ENCODE results near the gene KIF11.

KIF11 gene

DNA sequence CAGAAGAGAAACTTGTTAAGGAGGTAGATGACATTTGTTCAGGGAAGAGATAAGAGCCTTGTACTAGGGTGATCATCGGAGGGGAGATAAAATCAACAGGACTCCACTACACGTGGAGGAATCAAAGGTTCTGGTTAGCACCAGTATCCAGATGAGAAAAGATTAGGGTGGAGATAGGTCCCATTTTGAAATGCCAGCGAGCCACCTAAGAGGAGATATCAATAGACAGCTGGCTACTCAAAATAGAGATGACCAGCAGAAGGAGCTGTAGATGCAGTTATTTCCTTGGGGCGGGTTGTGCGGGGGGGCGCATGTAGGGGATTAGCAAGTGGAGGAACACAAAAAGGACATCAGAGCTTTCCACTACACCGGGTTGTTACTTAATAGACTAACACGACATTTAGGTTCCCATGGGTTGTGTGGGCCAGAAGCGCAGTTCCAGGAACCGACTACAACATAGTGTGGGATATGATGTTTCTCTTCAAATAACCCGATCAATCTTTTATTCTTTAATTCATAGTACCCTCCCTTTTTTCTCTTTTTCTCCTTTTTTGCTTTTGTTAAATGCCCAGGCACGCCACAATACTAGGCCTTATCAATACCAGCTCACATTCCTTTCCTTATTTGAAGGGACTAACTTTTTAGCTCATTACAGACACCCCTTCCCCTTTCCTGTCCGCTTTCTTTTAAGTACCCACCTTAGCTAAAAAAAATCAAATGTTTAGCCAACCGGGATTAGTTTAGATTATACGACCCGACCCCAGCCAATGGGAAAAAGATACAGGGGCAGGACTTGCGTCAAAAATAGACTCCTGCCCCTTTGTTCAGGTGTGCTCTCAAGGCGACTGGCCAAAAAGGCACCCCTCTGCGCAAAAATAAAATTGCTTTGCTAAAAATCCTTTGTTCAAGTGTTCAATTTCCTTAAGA, 2.0 kb upstream of the KIF11 start:
- Histone ChIP-seq H3K4me1 (ENCODE audit: control insufficient read depth in 5 of 5, insufficient read depth in 5 of 5, low read length in 5 of 5) (peaks cover 0 to 27% (median 18%) of the 10 kb centered on the region in 5 donors), H3K36me3 (ENCODE audit: control insufficient read depth in 5 of 5, insufficient read depth in 5 of 5, low read length in 5 of 5) (no peaks in the 10 kb centered on the region), H3K4me3 (ENCODE audit: low read depth in 1 of 5, low read length in 5 of 5) (peak overlapping the region; percentile 67 to 81 (median 76)), H3K27me3 (ENCODE audit: control insufficient read depth in 5 of 5, insufficient read depth in 4 of 5, low read length in 5 of 5) (no peaks in the 10 kb centered on the region), H3K9me3 (ENCODE audit: control insufficient read depth in 5 of 5, low read length in 5 of 5) (no peaks in the 10 kb centered on the region), H3K9ac (ENCODE audit: low read length in 5 of 5) (peak overlapping the region; percentile 2 to 79 (median 77)), H3K27ac (ENCODE audit: low read depth, low read length) (peak overlapping the region; percentile 91)

DNA sequence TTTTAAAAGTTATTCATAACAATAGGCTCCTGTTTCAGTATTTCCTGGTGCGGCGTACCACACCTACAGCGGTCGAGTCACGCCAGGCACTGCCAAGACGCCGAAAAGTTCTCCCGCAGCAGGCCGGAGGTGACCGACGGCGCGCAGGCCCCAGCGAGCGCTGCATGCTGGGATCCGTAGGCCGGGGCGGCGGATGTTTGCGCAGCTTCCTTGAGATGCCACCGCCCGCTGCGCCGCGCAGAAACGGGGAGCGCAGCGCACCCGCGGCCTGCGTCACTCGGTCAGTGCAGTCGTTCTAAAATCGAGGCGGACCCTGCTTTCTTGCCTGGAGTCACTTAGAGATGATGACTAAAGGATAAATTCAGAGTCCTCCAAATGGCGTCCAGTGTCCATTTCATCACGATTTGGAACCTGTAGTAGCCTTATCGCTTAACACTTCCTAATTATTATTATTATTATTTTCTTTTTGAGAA, 1.3 kb upstream of the KIF11 start:
- peaks cover 0 to 27% (median 18%) of the 10 kb centered on the region in 5 donors for H3K4me1 ChIP-seq (ENCODE audit: control insufficient read depth in 5 of 5, insufficient read depth in 5 of 5, low read length in 5 of 5)
- peak overlapping the region; percentile 91 for H3K27ac ChIP-seq (ENCODE audit: low read depth, low read length)
- peak overlapping the region; percentile 70 to 89 (median 78) for H3K4me3 ChIP-seq (ENCODE audit: low read depth in 1 of 5, low read length in 5 of 5)
- H3K36me3 ChIP-seq (ENCODE audit: control insufficient read depth in 5 of 5, insufficient read depth in 5 of 5, low read length in 5 of 5): no peaks in the 10 kb centered on the region
- no peaks in the 10 kb centered on the region for H3K27me3 ChIP-seq (ENCODE audit: control insufficient read depth in 5 of 5, insufficient read depth in 4 of 5, low read length in 5 of 5)
- no peaks in the 10 kb centered on the region for H3K9me3 ChIP-seq (ENCODE audit: control insufficient read depth in 5 of 5, low read length in 5 of 5)
- peak overlapping the region; percentile 2 to 79 (median 77) for H3K9ac ChIP-seq (ENCODE audit: low read length in 5 of 5)

DNA sequence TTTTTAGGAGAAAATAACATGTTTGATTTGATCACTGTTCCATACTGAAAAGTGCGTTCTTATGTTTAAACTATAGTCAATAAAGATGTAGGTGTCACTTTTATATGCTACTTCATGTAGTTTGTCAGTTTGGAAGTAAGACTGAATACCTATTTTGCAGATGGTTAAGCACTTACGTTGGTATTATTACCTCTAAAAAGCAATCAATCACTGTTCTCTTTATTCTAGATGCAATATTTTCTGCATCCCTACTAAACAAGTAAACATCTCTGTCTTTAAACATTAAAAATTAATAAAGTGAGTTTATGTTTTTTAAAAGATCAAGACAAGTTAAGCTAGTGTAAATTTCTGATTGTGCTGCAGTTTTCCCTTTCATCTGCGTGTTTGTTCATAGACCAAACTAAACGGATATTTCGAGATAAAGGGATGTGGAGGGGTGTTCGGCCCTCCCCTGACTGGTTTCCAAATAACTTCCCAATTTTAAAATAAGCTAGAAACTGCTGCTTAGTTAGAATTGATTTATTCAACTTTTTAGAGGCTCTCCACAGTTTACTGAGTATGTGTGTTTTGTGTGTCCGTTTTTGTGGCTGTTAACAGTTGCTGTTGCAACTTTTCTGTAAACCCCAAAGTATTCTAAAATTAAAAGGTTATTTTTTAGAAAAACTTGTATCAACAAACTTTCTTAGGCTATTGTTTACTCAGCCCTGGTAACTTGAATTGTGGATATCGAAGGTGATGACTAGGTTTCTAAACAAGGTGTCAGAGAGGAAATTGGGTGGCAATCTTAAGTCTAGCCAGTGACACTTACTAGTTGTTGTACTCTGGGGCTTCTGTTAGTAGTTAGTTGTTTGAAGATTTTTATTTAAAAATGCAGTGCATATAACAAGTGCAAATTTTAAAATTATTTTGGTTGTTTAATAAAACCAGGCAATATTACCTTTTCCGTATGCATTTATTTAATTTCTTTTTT, 974 bp downstream of the KIF11 start:
- Histone ChIP-seq H3K27me3 (ENCODE audit: control insufficient read depth in 5 of 5, insufficient read depth in 4 of 5, low read length in 5 of 5) (no peaks in the 10 kb centered on the region), H3K4me1 (ENCODE audit: control insufficient read depth in 5 of 5, insufficient read depth in 5 of 5, low read length in 5 of 5) (peaks cover 0 to 27% (median 18%) of the 10 kb centered on the region in 5 donors), H3K4me3 (ENCODE audit: low read depth in 1 of 5, low read length in 5 of 5) (peak overlapping the region; percentile 48 to 81 (median 76)), H3K36me3 (ENCODE audit: control insufficient read depth in 5 of 5, insufficient read depth in 5 of 5, low read length in 5 of 5) (no peaks in the 10 kb centered on the region), H3K9ac (ENCODE audit: low read length in 5 of 5) (peak overlapping the region in 2 of 5 donors; percentile 77 to 84), H3K9me3 (ENCODE audit: control insufficient read depth in 5 of 5, low read length in 5 of 5) (no peaks in the 10 kb centered on the region), H3K27ac (ENCODE audit: low read depth, low read length) (peak overlapping the region; percentile 91)

DNA sequence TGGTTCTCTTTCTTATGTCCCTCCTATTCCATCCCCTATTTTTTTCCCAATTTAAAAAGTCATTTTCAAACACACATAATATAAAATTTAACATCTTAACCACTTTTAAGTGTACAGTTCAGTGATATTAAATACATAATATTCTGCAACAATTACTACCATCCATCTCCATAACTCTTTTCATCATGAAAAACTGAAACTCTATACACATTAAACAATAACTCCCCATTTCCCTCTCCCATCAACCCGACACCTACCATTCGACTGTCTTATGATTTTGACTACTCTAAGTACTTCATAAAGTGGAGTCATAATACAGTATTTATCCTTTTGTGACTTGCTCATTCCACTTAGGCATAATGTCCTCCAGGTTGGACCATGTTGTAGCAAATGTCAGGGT, 2.6 kb downstream of the KIF11 start:
- no peaks in the 10 kb centered on the region for H3K27me3 ChIP-seq (ENCODE audit: control insufficient read depth in 5 of 5, insufficient read depth in 4 of 5, low read length in 5 of 5)
- H3K9ac ChIP-seq (ENCODE audit: low read length in 5 of 5): no peak overlapping the region
- H3K27ac ChIP-seq (ENCODE audit: low read depth, low read length): no peak overlapping the region
- H3K9me3 ChIP-seq (ENCODE audit: control insufficient read depth in 5 of 5, low read length in 5 of 5): no peaks in the 10 kb centered on the region
- no peaks in the 10 kb centered on the region for H3K36me3 ChIP-seq (ENCODE audit: control insufficient read depth in 5 of 5, insufficient read depth in 5 of 5, low read length in 5 of 5)
- H3K4me1 ChIP-seq (ENCODE audit: control insufficient read depth in 5 of 5, insufficient read depth in 5 of 5, low read length in 5 of 5): peaks cover 0 to 27% (median 18%) of the 10 kb centered on the region in 5 donors
- H3K4me3 ChIP-seq (ENCODE audit: low read depth in 1 of 5, low read length in 5 of 5): no peak overlapping the region

GRCh38 chr10:92598321-92598720, 5.4 kb downstream of the KIF11 start:
- no peaks in the 10 kb centered on the region for H3K36me3 ChIP-seq (ENCODE audit: control insufficient read depth in 5 of 5, insufficient read depth in 5 of 5, low read length in 5 of 5)
- H3K9ac ChIP-seq (ENCODE audit: low read length in 5 of 5): no peak overlapping the region
- peaks cover 0 to 5% (median 4%) of the 10 kb centered on the region in 5 donors for H3K4me1 ChIP-seq (ENCODE audit: control insufficient read depth in 5 of 5, insufficient read depth in 5 of 5, low read length in 5 of 5)
- no peaks in the 10 kb centered on the region for H3K27me3 ChIP-seq (ENCODE audit: control insufficient read depth in 5 of 5, insufficient read depth in 4 of 5, low read length in 5 of 5)
- no peak overlapping the region for H3K27ac ChIP-seq (ENCODE audit: low read depth, low read length)
- H3K9me3 ChIP-seq (ENCODE audit: control insufficient read depth in 5 of 5, low read length in 5 of 5): no peaks in the 10 kb centered on the region
- H3K4me3 ChIP-seq (ENCODE audit: low read depth in 1 of 5, low read length in 5 of 5): no peak overlapping the region

DNA sequence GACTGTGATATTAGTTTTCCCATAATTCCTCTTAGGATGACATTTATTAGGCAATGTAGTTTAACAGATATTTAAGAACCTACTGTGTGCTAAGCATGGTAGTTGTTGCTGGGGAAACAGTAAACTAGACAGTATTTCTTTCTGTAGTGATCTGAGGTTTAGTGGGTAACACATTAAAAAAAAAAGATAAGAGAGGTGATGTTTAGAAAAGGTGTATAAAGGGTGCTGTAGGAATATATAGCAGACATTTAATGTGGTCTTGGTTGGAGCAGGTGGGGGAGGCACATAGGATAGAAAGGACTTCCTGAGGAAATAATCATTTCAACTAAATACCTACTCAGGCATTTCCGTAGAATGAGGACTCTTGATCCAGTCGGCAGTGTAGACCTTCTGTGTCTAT, 11.9 kb downstream of the KIF11 start:
- Histone ChIP-seq H3K36me3 (ENCODE audit: control insufficient read depth in 5 of 5, insufficient read depth in 5 of 5, low read length in 5 of 5) (no peaks in the 10 kb centered on the region), H3K9me3 (ENCODE audit: control insufficient read depth in 5 of 5, low read length in 5 of 5) (no peaks in the 10 kb centered on the region), H3K27me3 (ENCODE audit: control insufficient read depth in 5 of 5, insufficient read depth in 4 of 5, low read length in 5 of 5) (no peaks in the 10 kb centered on the region), H3K27ac (ENCODE audit: low read depth, low read length) (no peak overlapping the region), H3K4me3 (ENCODE audit: low read depth in 1 of 5, low read length in 5 of 5) (no peak overlapping the region), H3K4me1 (ENCODE audit: control insufficient read depth in 5 of 5, insufficient read depth in 5 of 5, low read length in 5 of 5) (no peaks in the 10 kb centered on the region), H3K9ac (ENCODE audit: low read length in 5 of 5) (no peak overlapping the region)

GRCh38 chr10:92615515-92615914, 22.6 kb downstream of the KIF11 start:
- H3K9ac ChIP-seq (ENCODE audit: low read length in 5 of 5): no peak overlapping the region
- H3K27me3 ChIP-seq (ENCODE audit: control insufficient read depth in 5 of 5, insufficient read depth in 4 of 5, low read length in 5 of 5): no peaks in the 10 kb centered on the region
- H3K36me3 ChIP-seq (ENCODE audit: control insufficient read depth in 5 of 5, insufficient read depth in 5 of 5, low read length in 5 of 5): no peaks in the 10 kb centered on the region
- no peaks in the 10 kb centered on the region for H3K9me3 ChIP-seq (ENCODE audit: control insufficient read depth in 5 of 5, low read length in 5 of 5)
- no peak overlapping the region for H3K4me3 ChIP-seq (ENCODE audit: low read depth in 1 of 5, low read length in 5 of 5)
- no peak overlapping the region for H3K27ac ChIP-seq (ENCODE audit: low read depth, low read length)
- H3K4me1 ChIP-seq (ENCODE audit: control insufficient read depth in 5 of 5, insufficient read depth in 5 of 5, low read length in 5 of 5): no peaks in the 10 kb centered on the region

GRCh38 chr10:92619368-92619767, 26.4 kb downstream of the KIF11 start:
- no peaks in the 10 kb centered on the region for H3K36me3 ChIP-seq (ENCODE audit: control insufficient read depth in 5 of 5, insufficient read depth in 5 of 5, low read length in 5 of 5)

DNA sequence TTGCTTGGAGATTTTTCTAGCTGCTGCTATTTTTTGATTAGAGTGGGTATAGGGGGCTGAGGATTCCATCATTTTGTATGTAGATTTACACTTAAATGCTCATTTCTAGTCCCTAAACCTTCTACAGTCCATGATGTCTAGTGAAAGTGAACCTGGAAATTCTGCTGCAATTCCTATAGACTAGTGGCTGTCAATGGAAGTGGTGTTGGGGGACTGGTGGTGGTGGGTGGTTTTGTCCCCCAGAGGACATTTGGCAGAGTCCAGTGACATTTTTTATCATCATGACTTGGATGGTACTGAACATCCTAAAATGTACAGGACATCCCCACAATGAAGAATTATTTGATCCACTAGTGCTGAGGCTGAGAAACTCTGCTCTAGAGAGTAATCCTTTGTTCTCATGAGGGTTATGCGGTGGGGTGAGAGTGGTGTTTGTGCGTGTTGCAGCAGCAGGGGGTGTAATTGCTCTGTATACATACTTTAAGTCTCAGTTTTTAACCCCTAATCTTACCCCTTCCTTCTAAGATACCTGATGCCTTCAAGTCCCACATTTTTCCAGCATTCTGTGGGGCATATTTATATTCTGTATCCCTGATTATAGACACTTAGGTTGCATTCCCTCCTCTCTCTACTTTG, 35.0 kb downstream of the KIF11 start:
- no peak overlapping the region for H3K27ac ChIP-seq (ENCODE audit: low read depth, low read length)
- no peaks in the 10 kb centered on the region for H3K36me3 ChIP-seq (ENCODE audit: control insufficient read depth in 5 of 5, insufficient read depth in 5 of 5, low read length in 5 of 5)
- no peaks in the 10 kb centered on the region for H3K9me3 ChIP-seq (ENCODE audit: control insufficient read depth in 5 of 5, low read length in 5 of 5)
- H3K27me3 ChIP-seq (ENCODE audit: control insufficient read depth in 5 of 5, insufficient read depth in 4 of 5, low read length in 5 of 5): no peaks in the 10 kb centered on the region
- no peak overlapping the region for H3K9ac ChIP-seq (ENCODE audit: low read length in 5 of 5)
- H3K4me1 ChIP-seq (ENCODE audit: control insufficient read depth in 5 of 5, insufficient read depth in 5 of 5, low read length in 5 of 5): no peaks in the 10 kb centered on the region
- H3K4me3 ChIP-seq (ENCODE audit: low read depth in 1 of 5, low read length in 5 of 5): no peak overlapping the region

More at GRCh38 chr10:92619368-92619767, 26.4 kb downstream of the KIF11 start:
- no peaks in the 10 kb centered on the region for H3K27me3 ChIP-seq (ENCODE audit: control insufficient read depth in 5 of 5, insufficient read depth in 4 of 5, low read length in 5 of 5)
- no peaks in the 10 kb centered on the region for H3K9me3 ChIP-seq (ENCODE audit: control insufficient read depth in 5 of 5, low read length in 5 of 5)
- no peak overlapping the region for H3K27ac ChIP-seq (ENCODE audit: low read depth, low read length)
- no peaks in the 10 kb centered on the region for H3K4me1 ChIP-seq (ENCODE audit: control insufficient read depth in 5 of 5, insufficient read depth in 5 of 5, low read length in 5 of 5)
- no peak overlapping the region for H3K4me3 ChIP-seq (ENCODE audit: low read depth in 1 of 5, low read length in 5 of 5)
- H3K9ac ChIP-seq (ENCODE audit: low read length in 5 of 5): no peak overlapping the region

All from subcutaneous abdominal adipose tissue (tissue), 5 donors.